Nephron progenitor cell (in vitro differentiated cells): Measurements from ENCODE around the gene MAN2C1.

ENCODE experiments used
- DNase-seq: peaks from one replicate; pipeline ENCODE4 v3.0.0; 2021
- H3K27ac Mint-ChIP-seq: 2 replicates; pipeline ENCODE4 v1.8.0; 2021; ENCODE audit warnings: mild to moderate bottlenecking, moderate library complexity, mixed read lengths
- H3K27me3 Mint-ChIP-seq: 2 replicates; pipeline ENCODE4 v1.8.0; 2021; ENCODE audit warnings: mild to moderate bottlenecking, low read depth, mixed read lengths; ENCODE audit not compliant: poor library complexity
- H3K36me3 Mint-ChIP-seq: 2 replicates; pipeline ENCODE4 v1.8.0; 2021; ENCODE audit warnings: low read depth, mixed read lengths
- H3K4me1 Mint-ChIP-seq: 2 replicates; pipeline ENCODE4 v1.8.0; 2021; ENCODE audit warnings: mixed read lengths
- H3K4me3 Mint-ChIP-seq: 2 replicates; pipeline ENCODE4 v1.8.0; 2021; ENCODE audit warnings: mild to moderate bottlenecking, moderate library complexity, mixed read lengths
- H3K9me3 Mint-ChIP-seq: 2 replicates; pipeline ENCODE4 v1.8.0; 2021; ENCODE audit warnings: mild to moderate bottlenecking, moderate library complexity, mixed read lengths
- TF ChIP-seq, protein P1 (sequence below): fragments of 200-600 bp; sonication (generic); IDR thresholded peaks from 2 replicates; pipeline ENCODE4 v1.5.0; 2021; ENCODE audit warnings: antibody characterized with exemption

The MAN2C1 gene

GRCh38 chr15:75355369-75355768 is 13.0 kb downstream of the MAN2C1 start:
- peaks cover 6% of the 10 kb centered on the region for H3K36me3 Mint-ChIP-seq
- H3K27ac Mint-ChIP-seq: no peak overlapping the region

DNA sequence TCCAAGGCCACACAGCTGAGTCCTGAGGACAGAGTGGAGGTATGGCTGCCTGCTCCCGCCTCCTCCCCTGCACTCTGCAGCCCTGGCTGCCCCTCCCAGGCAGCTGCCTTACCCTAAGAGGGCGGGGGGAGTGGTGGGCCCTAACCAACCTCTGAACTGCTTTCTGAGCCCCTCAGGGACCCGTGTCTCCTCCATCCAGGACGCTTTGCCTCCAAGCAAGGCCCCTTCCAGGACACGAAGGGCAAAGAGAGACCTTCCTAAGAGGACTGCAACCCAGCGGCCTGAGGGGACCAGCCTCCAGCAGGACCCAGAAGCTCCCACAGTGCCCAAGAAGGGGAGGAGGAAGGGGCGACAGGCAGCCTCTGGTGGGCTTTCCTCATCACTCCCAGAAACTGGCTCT is 14.0 kb downstream of the MAN2C1 start:
- DNase-seq: no peak
- H3K36me3 Mint-ChIP-seq: peaks cover 14% of the 10 kb centered on the region
- peak overlapping the region; percentile 87 for H3K27ac Mint-ChIP-seq
- no peak overlapping the region for H3K4me3 Mint-ChIP-seq
- H3K9me3 Mint-ChIP-seq: no peaks in the 10 kb centered on the region
- TF ChIP-seq, protein P1, sequence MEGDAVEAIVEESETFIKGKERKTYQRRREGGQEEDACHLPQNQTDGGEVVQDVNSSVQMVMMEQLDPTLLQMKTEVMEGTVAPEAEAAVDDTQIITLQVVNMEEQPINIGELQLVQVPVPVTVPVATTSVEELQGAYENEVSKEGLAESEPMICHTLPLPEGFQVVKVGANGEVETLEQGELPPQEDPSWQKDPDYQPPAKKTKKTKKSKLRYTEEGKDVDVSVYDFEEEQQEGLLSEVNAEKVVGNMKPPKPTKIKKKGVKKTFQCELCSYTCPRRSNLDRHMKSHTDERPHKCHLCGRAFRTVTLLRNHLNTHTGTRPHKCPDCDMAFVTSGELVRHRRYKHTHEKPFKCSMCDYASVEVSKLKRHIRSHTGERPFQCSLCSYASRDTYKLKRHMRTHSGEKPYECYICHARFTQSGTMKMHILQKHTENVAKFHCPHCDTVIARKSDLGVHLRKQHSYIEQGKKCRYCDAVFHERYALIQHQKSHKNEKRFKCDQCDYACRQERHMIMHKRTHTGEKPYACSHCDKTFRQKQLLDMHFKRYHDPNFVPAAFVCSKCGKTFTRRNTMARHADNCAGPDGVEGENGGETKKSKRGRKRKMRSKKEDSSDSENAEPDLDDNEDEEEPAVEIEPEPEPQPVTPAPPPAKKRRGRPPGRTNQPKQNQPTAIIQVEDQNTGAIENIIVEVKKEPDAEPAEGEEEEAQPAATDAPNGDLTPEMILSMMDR: no peak
- peaks cover 17% of the 10 kb centered on the region for H3K27me3 Mint-ChIP-seq
- peaks cover 11% of the 10 kb centered on the region for H3K4me1 Mint-ChIP-seq

More at GRCh38 chr15:75355369-75355768, 13.0 kb downstream of the MAN2C1 start:
- peaks cover 8% of the 10 kb centered on the region for H3K27me3 Mint-ChIP-seq
- H3K4me1 Mint-ChIP-seq: peaks cover 7% of the 10 kb centered on the region
- TF ChIP-seq, protein P1: no peak
- no peak overlapping the region for H3K4me3 Mint-ChIP-seq
- no peaks in the 10 kb centered on the region for H3K9me3 Mint-ChIP-seq
- DNase-seq: no peak

GRCh38 chr15:75353604-75354003 is 14.8 kb downstream of the MAN2C1 start:
- no peaks in the 10 kb centered on the region for H3K9me3 Mint-ChIP-seq
- TF ChIP-seq, protein P1: no peak
- H3K27ac Mint-ChIP-seq: no peak overlapping the region
- H3K36me3 Mint-ChIP-seq: peaks cover 14% of the 10 kb centered on the region
- peaks cover 11% of the 10 kb centered on the region for H3K4me1 Mint-ChIP-seq
- no peak overlapping the region for H3K4me3 Mint-ChIP-seq
- DNase-seq: no peak
- peaks cover 20% of the 10 kb centered on the region for H3K27me3 Mint-ChIP-seq

- Mint-ChIP-seq H3K4me1 (peaks cover 16% of the 10 kb centered on the region), H3K36me3 (peaks cover 10% of the 10 kb centered on the region), H3K27me3 (peaks cover 24% of the 10 kb centered on the region), H3K27ac (no peak overlapping the region), H3K4me3 (no peak overlapping the region), H3K9me3 (no peaks in the 10 kb centered on the region)
- no peak for DNase-seq
- TF ChIP-seq, protein P1: no peak
These were observed 16.0 kb downstream of the MAN2C1 start for GRCh38 chr15:75352186-75353080.

DNA sequence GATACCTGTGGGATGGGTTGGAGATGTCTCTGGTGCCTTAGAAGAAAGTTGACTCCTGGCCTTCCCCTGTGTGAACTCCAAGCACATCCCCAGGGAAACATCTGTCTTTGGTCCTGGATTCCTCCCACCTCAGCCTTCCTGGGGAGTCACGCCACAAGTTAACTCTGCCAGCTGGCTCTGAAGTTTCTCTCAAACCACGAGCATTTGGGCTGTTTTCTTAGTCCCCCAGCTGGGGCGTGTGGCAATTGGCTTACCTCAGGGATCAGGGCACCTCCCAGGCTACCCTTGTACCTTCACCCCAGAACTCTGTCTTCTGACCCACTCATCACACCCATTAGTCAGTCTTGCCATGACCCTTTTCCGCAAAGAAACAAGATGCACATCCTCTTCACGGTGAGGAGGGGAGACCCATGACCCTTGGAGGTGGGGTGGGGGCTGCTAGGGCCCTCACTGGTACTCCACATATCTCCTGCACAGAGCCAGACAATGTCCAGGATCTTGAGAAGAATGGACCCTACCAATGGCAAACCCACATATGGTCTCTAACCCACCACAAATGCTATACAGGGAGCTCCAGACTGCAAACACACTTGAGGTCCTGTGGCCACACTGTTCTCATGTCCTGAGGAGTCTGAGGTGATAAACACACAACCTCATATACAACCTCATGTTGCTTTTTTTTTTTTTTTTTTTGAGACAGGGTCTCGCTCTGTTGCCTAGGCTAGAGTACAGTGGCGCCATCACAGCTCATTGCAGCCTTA is 17.6 kb downstream of the MAN2C1 start:
- DNase-seq: no peak
- Mint-ChIP-seq H3K9me3 (no peaks in the 10 kb centered on the region), H3K27me3 (peaks cover 36% of the 10 kb centered on the region), H3K36me3 (peaks cover 10% of the 10 kb centered on the region), H3K4me3 (no peak overlapping the region), H3K27ac (peak overlapping the region; percentile 39), H3K4me1 (peaks cover 21% of the 10 kb centered on the region)
- TF ChIP-seq, protein P1: no peak
